Stimulated activated CD4-positive, alpha-beta T cell treated with anti-CD3 and anti-CD28 coated beads, Interleukin-15, amount 100 ng/mL, for 24 hours (primary cell): ENCODE measurements around the gene PRG2.
"Not testable (repeated sequence)": the region's sequence is repeated elsewhere in the genome, so short reads cannot be mapped to it uniquely, and the experiment has no call there.

Experiments used
- DNase-seq: peaks from one replicate; pipeline ENCODE4 v3.0.0-alpha.2; 2020

The PRG2 gene

GRCh38 chr11:57342702-57343101 is 47.7 kb downstream of the PRG2 start:
- DNase-seq = no peak

DNA sequence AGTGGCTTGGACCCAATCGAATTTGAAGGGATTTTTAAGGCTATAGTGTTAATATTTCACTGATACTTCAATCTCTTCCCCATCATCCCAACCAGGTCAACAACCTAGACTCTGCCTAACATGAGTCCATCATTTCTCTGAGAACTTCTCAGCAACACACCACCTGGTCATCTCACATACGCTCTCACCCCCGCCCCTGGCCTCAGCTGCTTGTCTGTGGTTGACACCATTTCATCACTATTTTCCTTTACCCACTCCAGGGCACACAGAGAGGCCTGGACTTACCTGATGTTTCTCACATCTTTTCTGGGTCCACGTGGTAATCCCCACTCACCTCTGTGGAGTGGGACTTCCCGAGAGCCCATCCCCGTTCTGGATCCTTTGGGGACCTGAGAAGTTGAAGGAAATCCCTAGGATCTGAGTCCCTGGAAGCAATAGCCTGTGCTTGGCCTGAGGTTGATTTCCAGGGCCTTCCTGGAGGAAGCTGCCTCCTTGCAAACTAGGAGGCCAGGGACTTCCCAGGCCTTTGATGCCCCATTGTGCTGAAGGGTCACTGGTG is 49.1 kb downstream of the PRG2 start:
- no peak for DNase-seq

DNA sequence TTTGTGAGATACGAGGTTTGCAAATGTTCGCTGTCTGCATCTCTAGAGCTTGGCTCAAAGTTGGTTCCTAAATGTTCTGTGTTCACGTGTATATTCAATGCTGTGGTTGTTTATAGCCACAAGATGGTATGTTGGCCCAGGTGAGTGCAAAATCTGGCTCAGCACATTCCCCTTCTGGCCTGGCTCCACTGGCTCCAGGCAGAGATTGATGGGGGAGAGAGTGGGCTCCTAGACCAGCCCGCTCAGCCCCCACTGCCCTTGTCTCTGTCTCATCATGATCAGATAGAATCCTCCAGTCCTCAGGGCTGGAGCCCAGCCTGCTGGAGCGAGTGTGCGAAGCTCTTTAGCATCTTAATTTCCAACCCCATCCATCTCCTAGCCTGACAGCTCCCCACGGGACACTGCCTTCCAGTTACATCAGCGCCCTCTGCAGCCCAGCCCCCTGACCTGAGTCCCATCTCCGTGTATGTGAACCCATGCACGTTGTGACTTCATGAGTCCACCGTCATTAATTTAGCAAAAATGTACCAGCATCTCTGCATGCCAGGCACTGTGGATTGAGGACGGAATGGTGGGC is 50.3 kb downstream of the PRG2 start:
- no peak for DNase-seq

DNA sequence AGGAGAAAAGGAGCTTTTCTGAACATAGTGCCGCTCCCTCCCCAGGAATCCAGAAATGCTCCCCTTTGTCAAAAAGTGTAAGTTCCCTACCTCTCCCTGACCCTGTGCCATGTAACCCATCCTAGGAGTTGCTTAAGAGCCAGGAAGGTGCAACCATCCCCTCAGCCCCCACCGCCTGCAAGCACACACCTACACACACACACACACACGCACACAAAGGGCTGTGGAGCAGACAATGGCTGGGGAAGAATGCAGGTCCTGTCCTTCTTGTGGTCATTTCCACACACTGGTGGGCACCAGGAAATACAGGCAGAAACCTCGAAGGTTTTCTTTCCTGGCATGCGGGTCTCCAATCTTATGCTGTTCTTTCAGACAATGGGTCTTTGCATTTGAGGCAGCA is 51.1 kb downstream of the PRG2 start:
- DNase-seq = no peak

DNA sequence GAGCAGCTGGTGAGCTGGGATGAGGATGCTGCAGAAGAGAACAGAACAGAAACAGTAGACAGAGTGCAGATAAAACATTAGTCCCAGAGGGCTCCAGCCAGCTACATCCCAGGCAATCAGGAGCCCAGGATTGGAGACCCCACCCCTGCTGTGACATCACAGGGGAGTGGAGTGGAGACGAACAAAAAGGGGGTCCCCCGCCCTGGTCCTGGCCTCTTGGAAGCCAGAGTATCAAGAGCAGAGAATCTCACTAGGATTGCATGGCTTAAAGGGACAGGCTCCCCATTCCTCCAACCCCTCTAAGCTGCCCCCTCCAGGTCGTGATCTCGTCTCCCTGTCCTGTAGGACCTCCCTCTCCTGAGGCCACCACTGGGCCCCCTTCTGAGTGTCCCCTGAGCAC is 52.3 kb downstream of the PRG2 start, which contains the start of gene P2RX3:
P2RX3 (plus strand) TSS at position 211 of the 400 bp plus-strand sequence. CDS start 199 bp downstream, outside the sequence.
- DNase-seq = no peak

DNA sequence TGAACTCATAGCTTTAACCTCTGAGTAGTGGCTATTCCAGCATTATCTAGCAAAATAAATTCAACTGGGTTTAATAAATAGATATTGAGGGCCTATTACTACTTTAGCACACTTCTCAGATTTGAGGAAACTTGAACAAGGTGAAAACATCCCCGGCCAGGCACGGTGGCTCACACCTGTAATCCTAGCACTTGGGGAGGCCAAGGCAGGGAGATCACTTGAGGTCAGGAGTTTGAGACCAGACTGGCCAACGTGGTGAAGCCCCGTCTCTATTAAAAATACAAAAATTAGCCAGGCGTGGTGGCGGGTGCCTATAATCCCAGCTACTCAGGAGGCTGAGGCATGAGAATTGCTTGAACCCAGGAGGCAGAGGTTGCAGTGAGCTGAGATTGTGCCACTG is 53.6 kb downstream of the PRG2 start:
- DNase-seq = not testable (repeated sequence)
